Peyer's patch (tissue), 4 donors: ENCODE data around the gene FOXL2. TPM values are rescaled to one million over a fixed set of nuclear protein-coding genes. Genes with fewer than 3 reads are reported as not detected.

Source experiments
- DNase-seq, 3 donors: peaks; one replicate each; pipeline ENCODE4 v3.0.0-alpha.2; 2017 to 2019
- H3K27ac ChIP-seq, 4 donors: fragments of 200-600 bp; sonication (generic); one replicate each; pipeline ENCODE4 v1.5.1; 2016 to 2019
- H3K27me3 ChIP-seq, 2 donors: fragments of 200-600 bp; sonication (generic); one replicate each; pipeline ENCODE4 v1.5.1; 2019
- H3K36me3 ChIP-seq, 3 donors: fragments of 200-600 bp; sonication (generic); one replicate each; pipeline ENCODE4 v1.5.1; 2016 to 2019
- H3K4me1 ChIP-seq, 4 donors: fragments of 200-600 bp; sonication (generic); one replicate each; pipeline ENCODE4 v1.5.1; 2016 to 2019
- H3K4me3 ChIP-seq, 4 donors: fragments of 200-600 bp; sonication (generic); 1 replicate in 3 of 4; 2 replicates in 1 of 4; pipeline ENCODE4 v1.5.1; 2016 to 2019; ENCODE audit warnings: mild to moderate bottlenecking in 1 of 4
- H3K9me3 ChIP-seq, 4 donors: fragments of 200-600 bp; sonication (generic); one replicate each; pipeline ENCODE4 v1.5.1; 2016 to 2019; ENCODE audit warnings: mild to moderate bottlenecking in 1 of 4
- CTCF ChIP-seq, 6 experiments: fragments of 450-650 bp in 4 of 6; fragments of 200-600 bp in 2 of 6; sonication (generic) in 1 of 6; IDR thresholded peaks; one replicate each; pipeline ENCODE4 v1.5.1; 2017 to 2019; ENCODE audit warnings: antibody characterized with exemption in 6 of 6, mild to moderate bottlenecking in 3 of 6, moderate library complexity in 1 of 6
- POLR2A ChIP-seq, 2 donors: fragments of 450-650 bp; IDR thresholded peaks; one replicate each; pipeline ENCODE4 v1.5.1; 2017; ENCODE audit warnings: antibody characterized with exemption in 2 of 2, mild to moderate bottlenecking in 2 of 2, moderate library complexity in 2 of 2
- total RNA-seq, 4 donors: library from RNA; depleted of rRNA; stranded (reverse); fragments of >200 nt; gene quantifications; one replicate each; pipeline ENCODE4 v1.1.0, GENCODE V29; 2016

Gene FOXL2
- total RNA-seq, 4 donors from 2014 or later: not detected

- no peak for DNase-seq
- peaks cover 3 to 44% (median 12%) of the 10 kb centered on the region in 4 donors for H3K4me1 ChIP-seq
Observed at GRCh38 chr3:138938877-138939560, 7.9 kb downstream of the FOXL2 start.

GRCh38 chr3:138938056-138938876, 8.7 kb downstream of the FOXL2 start:
- DNase-seq: no peak
- Histone ChIP-seq H3K36me3 (no peaks in the 10 kb centered on the region), H3K27me3 (peaks cover 0 to 56% of the 10 kb centered on the region in 2 donors), H3K4me1 (peaks cover 3 to 44% (median 12%) of the 10 kb centered on the region in 4 donors), H3K4me3 (no peak overlapping the region), H3K9me3 (no peaks in the 10 kb centered on the region), H3K27ac (no peak overlapping the region)
- no peak for TF ChIP-seq CTCF (IDR thresholded peaks at IDR 0.05)
- no peak for TF ChIP-seq POLR2A (IDR thresholded peaks at IDR 0.05)

More at GRCh38 chr3:138938877-138939560, 7.9 kb downstream of the FOXL2 start:
- no peaks in the 10 kb centered on the region for H3K36me3 ChIP-seq
- H3K4me3 ChIP-seq: no peak overlapping the region
- TF ChIP-seq POLR2A (IDR thresholded peaks at IDR 0.05) (no peak), CTCF (IDR thresholded peaks at IDR 0.05) (no peak)
- H3K27me3 ChIP-seq: peaks cover 0 to 64% of the 10 kb centered on the region in 2 donors
- H3K9me3 ChIP-seq: no peaks in the 10 kb centered on the region
- H3K27ac ChIP-seq: no peak overlapping the region

GRCh38 chr3:138937690-138938055, 9.3 kb downstream of the FOXL2 start:
- peaks cover 0 to 51% of the 10 kb centered on the region in 2 donors for H3K27me3 ChIP-seq

GRCh38 chr3:138936741-138937689, 9.9 kb downstream of the FOXL2 start:
- Histone ChIP-seq H3K4me3 (peak overlapping the region in 2 of 4 donors; percentile 33 to 48), H3K9me3 (no peaks in the 10 kb centered on the region), H3K4me1 (peaks cover 3 to 44% (median 12%) of the 10 kb centered on the region in 4 donors), H3K27ac (no peak overlapping the region), H3K36me3 (no peaks in the 10 kb centered on the region), H3K27me3 (peaks cover 0 to 51% of the 10 kb centered on the region in 2 donors)
- TF ChIP-seq POLR2A (IDR thresholded peaks at IDR 0.05): no peak
- no peak for TF ChIP-seq CTCF (IDR thresholded peaks at IDR 0.05)
- DNase-seq: no peak

More at GRCh38 chr3:138937690-138938055, 9.3 kb downstream of the FOXL2 start:
- peaks cover 3 to 44% (median 12%) of the 10 kb centered on the region in 4 donors for H3K4me1 ChIP-seq
- no peaks in the 10 kb centered on the region for H3K9me3 ChIP-seq
- H3K36me3 ChIP-seq: no peaks in the 10 kb centered on the region
- TF ChIP-seq POLR2A (IDR thresholded peaks at IDR 0.05): no peak
- no peak for TF ChIP-seq CTCF (IDR thresholded peaks at IDR 0.05)
- H3K4me3 ChIP-seq: no peak overlapping the region
- DNase-seq: no peak
- no peak overlapping the region for H3K27ac ChIP-seq
